ENCODE results near the gene SEMA3D. TPM values are rescaled to one million over a fixed set of nuclear protein-coding genes. Genes with fewer than 3 reads are reported as not detected.

Gene SEMA3D
- total RNA-seq, 1 donor from 2014 or later, result 26.3 TPM

GRCh38 chr7:85115862-85116261 is 71.0 kb downstream of the SEMA3D start:
- H3K4me3 Mint-ChIP-seq, result no peak overlapping the region
- no peak overlapping the region for H3K27ac Mint-ChIP-seq (ENCODE audit: unreplicated experiment)
- H3K27me3 Mint-ChIP-seq (ENCODE audit: low read depth), result no peaks in the 10 kb centered on the region
- no peak for DNase-seq (ENCODE audit: low read depth, low spot score)
- no peak for TF ChIP-seq CTCF (conservative IDR thresholded peaks at IDR 0.05)
- H3K36me3 Mint-ChIP-seq (ENCODE audit: low read depth), result peaks cover 5% of the 10 kb centered on the region
- H3K9me3 Mint-ChIP-seq, result peaks cover 2% of the 10 kb centered on the region
- no peaks in the 10 kb centered on the region for H3K4me1 Mint-ChIP-seq

- H3K36me3 Mint-ChIP-seq (ENCODE audit: low read depth), result peaks cover 5% of the 10 kb centered on the region
- no peak overlapping the region for H3K27ac Mint-ChIP-seq (ENCODE audit: unreplicated experiment)
- no peaks in the 10 kb centered on the region for H3K4me1 Mint-ChIP-seq
- peaks cover 2% of the 10 kb centered on the region for H3K9me3 Mint-ChIP-seq
- TF ChIP-seq CTCF (conservative IDR thresholded peaks at IDR 0.05), result no peak
- H3K4me3 Mint-ChIP-seq, result no peak overlapping the region
- no peaks in the 10 kb centered on the region for H3K27me3 Mint-ChIP-seq (ENCODE audit: low read depth)
- DNase-seq (ENCODE audit: low read depth, low spot score), result no peak
These were observed 71.8 kb downstream of the SEMA3D start for GRCh38 chr7:85115006-85115405.

GRCh38 chr7:85114342-85114741 is 72.5 kb downstream of the SEMA3D start:
- peaks cover 4% of the 10 kb centered on the region for H3K36me3 Mint-ChIP-seq (ENCODE audit: low read depth)
- H3K27me3 Mint-ChIP-seq (ENCODE audit: low read depth), result no peaks in the 10 kb centered on the region
- no peak overlapping the region for H3K27ac Mint-ChIP-seq (ENCODE audit: unreplicated experiment)
- no peak for DNase-seq (ENCODE audit: low read depth, low spot score)
- no peak overlapping the region for H3K4me3 Mint-ChIP-seq
- no peak for TF ChIP-seq CTCF (conservative IDR thresholded peaks at IDR 0.05)
- no peaks in the 10 kb centered on the region for H3K4me1 Mint-ChIP-seq
- H3K9me3 Mint-ChIP-seq, result peaks cover 2% of the 10 kb centered on the region

- H3K4me1 Mint-ChIP-seq, result no peaks in the 10 kb centered on the region
These were observed 75.1 kb downstream of the SEMA3D start for GRCh38 chr7:85111761-85112160.

GRCh38 chr7:85106719-85107118 is 80.1 kb downstream of the SEMA3D start:
- H3K4me1 Mint-ChIP-seq, result peaks cover 30% of the 10 kb centered on the region
- H3K27me3 Mint-ChIP-seq (ENCODE audit: low read depth), result no peaks in the 10 kb centered on the region
- no peaks in the 10 kb centered on the region for H3K9me3 Mint-ChIP-seq
- no peak for DNase-seq (ENCODE audit: low read depth, low spot score)
- no peaks in the 10 kb centered on the region for H3K36me3 Mint-ChIP-seq (ENCODE audit: low read depth)
- no peak overlapping the region for H3K27ac Mint-ChIP-seq (ENCODE audit: unreplicated experiment)
- no peak for TF ChIP-seq CTCF (conservative IDR thresholded peaks at IDR 0.05)
- H3K4me3 Mint-ChIP-seq, result no peak overlapping the region

More at GRCh38 chr7:85111761-85112160, 75.1 kb downstream of the SEMA3D start:
- DNase-seq (ENCODE audit: low read depth, low spot score), result no peak
- Mint-ChIP-seq H3K9me3 (peaks cover 2% of the 10 kb centered on the region), H3K27me3 (ENCODE audit: low read depth) (no peaks in the 10 kb centered on the region), H3K36me3 (ENCODE audit: low read depth) (peaks cover 2% of the 10 kb centered on the region), H3K27ac (ENCODE audit: unreplicated experiment) (no peak overlapping the region), H3K4me3 (no peak overlapping the region)
- no peak for TF ChIP-seq CTCF (conservative IDR thresholded peaks at IDR 0.05)
